Activated CD8-positive, alpha-beta memory T cell treated with anti-CD3 and anti-CD28 coated beads for 24 hours (primary cell): ENCODE measurements around the gene PRKG1.
"Not testable (repeated sequence)": the region's sequence is repeated elsewhere in the genome, so short reads cannot be mapped to it uniquely, and the experiment has no call there.

Experiments used
- DNase-seq: peaks from one replicate; pipeline ENCODE4 v3.0.0-alpha.2; 2020

The PRKG1 gene

DNA sequence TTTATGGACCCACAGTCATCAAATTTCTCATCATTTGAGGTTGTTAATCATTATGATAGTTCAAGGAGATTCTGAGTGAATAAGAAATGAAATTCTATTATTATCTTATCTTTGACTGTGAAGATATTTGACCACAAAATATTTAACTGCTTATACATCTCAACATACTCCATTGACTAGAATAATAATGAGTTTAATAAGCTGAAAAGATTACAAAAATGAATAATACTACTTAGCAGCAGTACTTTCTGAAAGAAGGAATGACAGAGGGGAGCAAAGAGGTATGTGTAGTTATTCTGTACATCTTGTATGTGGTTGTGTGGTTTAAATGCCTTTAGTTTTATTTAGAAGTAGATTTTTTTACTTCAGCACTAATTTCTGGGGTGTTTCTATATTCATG is 214.2 kb downstream of the PRKG1 start:
- DNase-seq = no peak

DNA sequence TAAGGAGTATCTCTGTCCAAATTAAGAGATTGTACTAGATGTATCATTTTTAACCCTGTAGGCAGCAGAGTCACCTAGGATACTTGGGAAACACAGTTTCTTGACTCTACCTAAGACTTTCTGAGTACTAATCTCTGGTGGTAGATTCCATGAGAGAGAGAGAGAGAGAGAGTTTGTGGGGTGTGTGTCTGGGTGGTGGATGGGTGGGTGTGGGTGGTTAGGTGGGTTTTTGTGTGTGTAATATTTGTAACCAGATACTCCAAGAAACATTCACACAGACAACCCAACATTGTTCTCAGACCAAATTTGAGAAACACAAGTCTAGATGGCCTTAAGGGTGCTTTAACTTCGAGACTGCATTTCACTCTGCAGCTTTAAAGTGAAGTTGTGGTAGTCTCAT is 215.2 kb downstream of the PRKG1 start:
- DNase-seq = no peak

- DNase-seq = no peak
These were observed 217.7 kb downstream of the PRKG1 start for GRCh38 chr10:51291961-51292360.

DNA sequence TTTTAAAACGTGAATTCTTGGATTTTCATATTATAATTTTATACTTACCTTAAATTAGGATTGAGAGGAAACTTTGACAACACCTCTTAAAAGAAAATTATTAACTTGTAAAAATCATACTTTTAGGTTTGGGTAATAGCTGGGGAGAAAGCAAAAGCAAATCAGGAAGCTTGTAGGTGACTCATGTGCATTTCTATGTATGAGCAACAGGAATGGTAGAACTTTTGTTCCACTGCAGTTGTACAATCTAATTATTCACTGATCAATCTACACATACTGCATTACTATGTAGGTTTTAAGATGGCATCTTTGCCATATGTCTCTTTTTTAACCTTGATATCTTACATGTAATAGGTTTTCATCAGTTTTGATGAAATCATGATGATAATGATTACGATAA is 223.2 kb downstream of the PRKG1 start:
- DNase-seq = no peak

GRCh38 chr10:51300617-51301304 is 226.5 kb downstream of the PRKG1 start:
- DNase-seq = no peak

GRCh38 chr10:51301644-51302043 is 227.4 kb downstream of the PRKG1 start:
- DNase-seq = no peak

GRCh38 chr10:51302316-51302715 is 228.0 kb downstream of the PRKG1 start:
- DNase-seq = no peak

DNA sequence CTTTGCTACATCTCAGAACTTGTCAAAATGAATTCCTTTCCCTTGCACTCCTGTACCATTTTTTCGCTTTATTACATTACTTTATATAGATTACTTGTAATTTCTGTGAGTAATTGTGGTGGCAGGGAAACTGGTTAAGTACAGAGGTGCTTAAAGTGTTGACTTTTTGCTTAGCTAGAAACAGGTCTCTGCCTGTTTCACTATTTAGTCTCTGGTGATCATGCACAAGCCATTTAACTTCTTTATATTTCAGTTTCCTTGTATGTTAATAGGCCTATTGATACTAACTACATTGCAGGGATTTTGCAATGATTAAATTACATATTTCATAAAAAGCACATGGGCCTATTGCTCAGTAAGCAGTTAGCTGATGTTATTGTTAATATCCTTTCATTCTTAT is 233.8 kb downstream of the PRKG1 start:
- no peak for DNase-seq

- no peak for DNase-seq
These were observed 236.9 kb downstream of the PRKG1 start for GRCh38 chr10:51311228-51311627.

DNA sequence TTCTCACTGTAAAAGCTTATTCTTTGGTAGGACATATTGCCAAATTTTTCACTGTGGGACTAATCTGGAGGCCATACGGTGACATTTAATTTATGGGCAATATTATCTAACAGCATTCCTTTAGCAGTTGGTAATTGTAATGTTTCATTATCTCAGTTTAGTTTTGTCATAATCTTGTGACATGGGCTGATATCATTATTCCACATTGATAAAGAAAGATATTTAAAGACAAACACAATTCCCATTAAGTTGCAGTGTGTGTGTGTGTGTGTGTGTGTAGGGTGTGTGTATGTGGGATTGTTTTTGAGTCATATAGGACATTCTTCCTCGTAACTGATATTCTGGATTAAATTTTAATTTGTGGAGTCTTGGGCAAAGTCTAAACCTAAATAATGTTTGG is 238.5 kb downstream of the PRKG1 start:
- DNase-seq = no peak

DNA sequence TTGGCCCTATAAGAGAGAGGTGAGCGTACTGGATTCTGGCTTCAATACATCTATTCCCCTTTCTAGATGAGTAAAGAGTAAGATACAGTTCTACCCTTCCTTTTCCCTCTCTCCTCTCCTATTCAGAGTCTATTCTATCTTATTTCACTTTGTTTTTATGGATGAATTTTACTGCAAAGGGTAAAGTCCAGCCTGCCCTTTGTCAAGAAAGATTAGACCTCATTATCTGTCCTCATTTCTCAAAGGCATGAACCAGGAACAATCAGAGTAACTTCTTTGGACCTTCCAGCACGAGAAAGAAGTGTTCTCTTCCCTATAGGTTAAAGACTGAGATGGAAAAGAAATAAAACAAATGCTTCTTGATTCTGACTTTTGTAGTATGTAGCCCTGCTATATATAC is 239.0 kb downstream of the PRKG1 start:
- no peak for DNase-seq

- no peak for DNase-seq
These were observed 239.6 kb downstream of the PRKG1 start for GRCh38 chr10:51313773-51314478.

GRCh38 chr10:51314481-51314880 is 240.2 kb downstream of the PRKG1 start:
- DNase-seq = no peak

- no peak for DNase-seq
These were observed 244.3 kb downstream of the PRKG1 start for GRCh38 chr10:51318399-51319172.

GRCh38 chr10:51319173-51319435 is 244.8 kb downstream of the PRKG1 start:
- no peak for DNase-seq

DNA sequence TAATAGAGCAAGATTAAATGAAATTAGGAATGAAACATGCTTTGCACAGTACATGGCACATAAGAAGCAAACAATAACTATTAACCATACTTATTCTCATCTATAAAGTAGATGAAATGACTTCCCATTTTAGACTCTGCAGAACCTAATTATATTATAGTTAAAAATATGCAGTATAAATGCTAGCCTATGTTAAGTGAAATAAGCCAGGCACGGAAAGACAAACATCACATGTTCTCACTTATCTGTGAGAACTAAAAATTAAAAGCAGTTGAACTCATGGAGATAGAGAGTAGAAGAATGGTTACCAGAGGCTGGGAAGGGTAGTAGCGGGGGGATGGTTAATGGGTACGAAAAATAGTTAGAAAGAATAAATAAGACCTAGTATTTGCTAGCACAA is 247.0 kb downstream of the PRKG1 start:
- no peak for DNase-seq

GRCh38 chr10:51321980-51322379 is 247.7 kb downstream of the PRKG1 start:
- no peak for DNase-seq

- DNase-seq = no peak
These were observed 251.4 kb downstream of the PRKG1 start for GRCh38 chr10:51325649-51326048.

DNA sequence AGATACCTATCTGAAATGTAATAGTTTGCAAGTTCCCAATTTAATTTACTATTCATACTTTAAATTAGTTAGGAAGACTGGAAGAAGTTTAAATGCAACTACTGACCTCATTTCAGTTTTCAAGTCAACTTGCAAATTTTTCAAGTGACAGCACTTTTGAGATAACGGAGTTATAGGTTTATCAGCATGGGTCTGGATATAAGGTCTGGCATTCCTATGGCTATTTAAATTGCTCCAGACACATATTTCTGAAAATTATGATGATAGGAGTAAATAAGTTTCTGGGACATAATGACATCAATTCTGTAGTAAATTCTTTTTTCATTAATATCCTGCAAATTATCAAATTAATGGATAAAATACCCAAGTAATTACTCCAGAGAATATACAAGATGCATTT is 251.9 kb downstream of the PRKG1 start:
- DNase-seq = no peak

GRCh38 chr10:51327432-51327831 is 253.1 kb downstream of the PRKG1 start:
- no peak for DNase-seq

DNA sequence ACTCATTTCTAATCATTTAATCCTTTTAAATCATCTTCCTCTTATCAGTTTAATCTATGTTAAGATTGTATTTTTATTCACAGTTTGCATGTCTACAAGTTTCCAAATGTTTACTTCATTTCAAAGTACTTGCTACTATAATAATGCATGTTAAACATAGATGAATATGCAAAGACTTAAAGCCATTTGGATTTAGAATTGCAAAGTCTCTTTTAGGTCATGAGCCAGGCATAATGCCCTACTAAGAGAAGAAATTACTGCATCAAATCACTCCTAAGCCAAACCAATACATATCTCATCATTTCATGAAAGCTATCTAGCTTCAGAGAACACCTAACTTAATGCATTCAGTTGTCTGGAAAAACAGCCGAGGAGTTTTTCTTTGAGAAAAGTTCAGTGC is 266.1 kb downstream of the PRKG1 start:
- no peak for DNase-seq

- no peak for DNase-seq
These were observed 266.7 kb downstream of the PRKG1 start for GRCh38 chr10:51340845-51341610.

GRCh38 chr10:51341745-51342144 is 267.5 kb downstream of the PRKG1 start:
- DNase-seq = not testable (repeated sequence)

- no peak for DNase-seq
These were observed 268.1 kb downstream of the PRKG1 start for GRCh38 chr10:51342381-51342780.
